Left ventricle myocardium inferior (tissue), 1 donor: Measurements from ENCODE around the gene NCAPG2. TPM values are rescaled to one million over a fixed set of nuclear protein-coding genes. Genes with fewer than 3 reads are reported as not detected.

Source experiments
- DNase-seq: peaks from one replicate; pipeline ENCODE4 v3.0.0-alpha.2; 2020
- H3K27ac ChIP-seq: fragments of 200-600 bp; replicated peaks from 2 replicates; pipeline ENCODE4 v1.8.0; 2021
- H3K27me3 ChIP-seq: fragments of 200-600 bp; 2 replicates; pipeline ENCODE4 v1.8.0; 2021; ENCODE audit warnings: low read depth
- H3K36me3 ChIP-seq: fragments of 200-600 bp; 2 replicates; pipeline ENCODE4 v1.8.0; 2021
- H3K4me1 ChIP-seq: fragments of 200-600 bp; 2 replicates; pipeline ENCODE4 v1.8.0; 2021
- H3K4me3 ChIP-seq: fragments of 200-600 bp; 2 replicates; pipeline ENCODE4 v1.8.0; 2021; ENCODE audit warnings: mild to moderate bottlenecking, moderate library complexity
- H3K9me3 ChIP-seq: fragments of 200-600 bp; replicated peaks from 2 replicates; pipeline ENCODE4 v1.8.0; 2021
- CTCF ChIP-seq: fragments of 200-600 bp; IDR thresholded peaks from 2 replicates; pipeline ENCODE4 v1.8.0; 2021; ENCODE audit warnings: antibody characterized with exemption, mild to moderate bottlenecking, borderline replicate concordance
- intact Hi-C: fragments of 100-400 bp; cut with micrococcal nuclease; formaldehyde crosslinking; loops from one replicate; pipeline ENCODE4 v1.11.0; 2022
- total RNA-seq: library from RNA; stranded (reverse); fragmentation: NEBNext Ultra II Directional; extraction: Animal tissue kit (Norgen Biotek cat#: 25700); gene quantifications from one replicate; pipeline ENCODE4 v1.2.1, GENCODE V29; 2021
- donor health status: DM: no; HTN: yes; CAD: no; lungs with severe emphysema.

Gene NCAPG2
- total RNA-seq, 1 donor from 2014 or later: 3.7 TPM

GRCh38 chr7:158724658-158725505 lies 20.3 kb upstream of the NCAPG2 start:
- H3K27me3 ChIP-seq: no peaks in the 10 kb centered on the region
- no peak overlapping the region for H3K4me3 ChIP-seq
- no peaks in the 10 kb centered on the region for H3K9me3 ChIP-seq
- H3K36me3 ChIP-seq: no peaks in the 10 kb centered on the region
- no peak for DNase-seq
- TF ChIP-seq CTCF: no peak
- H3K27ac ChIP-seq: no peak overlapping the region
- intact Hi-C loops: no loop called here
- H3K4me1 ChIP-seq: no peaks in the 10 kb centered on the region

- Histone ChIP-seq H3K27me3 (no peaks in the 10 kb centered on the region), H3K36me3 (no peaks in the 10 kb centered on the region), H3K4me3 (no peak overlapping the region), H3K9me3 (no peaks in the 10 kb centered on the region), H3K4me1 (no peaks in the 10 kb centered on the region), H3K27ac (no peak overlapping the region)
- intact Hi-C loops: no loop called here
- no peak for DNase-seq
- no peak for TF ChIP-seq CTCF
Measured at GRCh38 chr7:158723714-158724385, 19.2 kb upstream of the NCAPG2 start.

- no peaks in the 10 kb centered on the region for H3K9me3 ChIP-seq
- no peaks in the 10 kb centered on the region for H3K36me3 ChIP-seq
- TF ChIP-seq CTCF: no peak
- no peak overlapping the region for H3K4me3 ChIP-seq
- H3K27ac ChIP-seq: no peak overlapping the region
- intact Hi-C loops: no loop called here
- H3K27me3 ChIP-seq: no peaks in the 10 kb centered on the region
- H3K4me1 ChIP-seq: no peaks in the 10 kb centered on the region
- DNase-seq: no peak
Measured at GRCh38 chr7:158723266-158723665, 18.7 kb upstream of the NCAPG2 start.

GRCh38 chr7:158722574-158723237 lies 18.1 kb upstream of the NCAPG2 start:
- Histone ChIP-seq H3K36me3 (no peaks in the 10 kb centered on the region), H3K27me3 (no peaks in the 10 kb centered on the region), H3K9me3 (no peaks in the 10 kb centered on the region), H3K27ac (no peak overlapping the region), H3K4me3 (no peak overlapping the region), H3K4me1 (no peaks in the 10 kb centered on the region)
- intact Hi-C loops: no loop called here
- no peak for DNase-seq
- TF ChIP-seq CTCF: no peak

GRCh38 chr7:158720112-158720511 lies 15.5 kb upstream of the NCAPG2 start:
- Histone ChIP-seq H3K4me3 (no peak overlapping the region), H3K27ac (no peak overlapping the region), H3K27me3 (no peaks in the 10 kb centered on the region), H3K4me1 (no peaks in the 10 kb centered on the region), H3K36me3 (no peaks in the 10 kb centered on the region), H3K9me3 (no peaks in the 10 kb centered on the region)
- TF ChIP-seq CTCF: no peak
- intact Hi-C loops: no loop called here
- DNase-seq: no peak
